ENCODE data around the gene HECA. TPM values are rescaled to one million over a fixed set of nuclear protein-coding genes. Genes with fewer than 3 reads are reported as not detected.

Gene HECA
- total and polyA plus RNA-seq, 2 of the 4 experiments (the other 2 are of a cell fraction): 3.1 to 4.3 TPM

DNA sequence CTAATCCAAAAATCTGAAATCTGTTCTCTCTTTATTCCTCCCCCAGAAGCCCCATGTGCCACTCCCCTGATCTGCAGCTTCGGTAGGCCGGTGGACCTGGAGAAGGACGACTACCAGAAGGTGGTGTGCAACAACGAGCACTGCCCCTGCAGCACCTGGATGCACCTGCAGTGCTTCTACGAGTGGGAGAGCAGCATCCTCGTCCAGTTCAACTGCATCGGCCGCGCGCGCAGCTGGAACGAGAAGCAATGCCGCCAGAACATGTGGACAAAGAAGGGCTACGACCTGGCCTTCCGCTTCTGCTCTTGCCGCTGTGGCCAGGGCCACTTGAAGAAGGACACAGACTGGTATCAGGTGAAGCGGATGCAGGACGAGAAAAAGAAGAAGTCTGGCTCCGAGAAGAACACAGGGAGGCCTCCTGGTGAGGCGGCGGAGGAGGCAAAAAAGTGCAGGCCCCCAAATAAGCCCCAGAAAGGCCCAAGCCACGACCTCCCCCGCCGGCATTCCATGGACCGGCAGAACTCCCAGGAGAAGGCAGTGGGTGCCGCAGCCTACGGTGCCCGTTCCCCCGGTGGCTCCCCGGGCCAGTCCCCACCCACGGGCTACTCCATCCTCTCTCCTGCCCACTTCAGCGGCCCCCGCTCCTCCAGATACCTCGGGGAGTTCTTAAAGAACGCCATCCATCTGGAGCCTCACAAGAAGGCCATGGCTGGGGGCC, 31.5 kb downstream of the HECA start:
- Histone ChIP-seq H4K5ac (ENCODE audit: low read depth, low read length) (no peak overlapping the region), H4K20me1 (ENCODE audit: insufficient read depth, low read length) (peaks cover 11% of the 10 kb centered on the region; the same call in 1 of the 2 replicates), H3K14ac (replicated peaks; ENCODE audit: low read depth, low read length) (no peak overlapping the region), H3K4me2 (ENCODE audit: low read depth, low read length) (no peak overlapping the region), H3K9me3 (ENCODE audit: control insufficient read depth, insufficient read depth, low read length) (no peaks in the 10 kb centered on the region), H3K27ac (ENCODE audit: insufficient read depth, low read length) (no peak overlapping the region), H3K4me3 (ENCODE audit: insufficient read depth, low read depth, low read length) (no peak overlapping the region), H2BK20ac (ENCODE audit: low read depth, low read length) (no peak overlapping the region), H3K27me3 (ENCODE audit: control insufficient read depth, insufficient read depth, low read length) (no peaks in the 10 kb centered on the region; the same call in 1 of the 2 replicates), H2AFZ (replicated peaks; ENCODE audit: low read length, poor library complexity) (no peak overlapping the region), H3K56ac (ENCODE audit: extremely low read depth, insufficient read depth, low read length) (no peak overlapping the region), H3K36me3 (ENCODE audit: control insufficient read depth, insufficient read depth, low read length) (peaks cover 9% of the 10 kb centered on the region), H3K23ac (ENCODE audit: low read depth, low read length) (no peak overlapping the region), H3K9me1 (ENCODE audit: insufficient read depth, low read length) (0 out of 2 replicates have a peak, but pooled peaks cover under 1% of the 10 kb centered on the region), H2AK9ac (replicated peaks; ENCODE audit: low read depth, low read length, poor library complexity) (no peak overlapping the region), H3K79me1 (ENCODE audit: low read depth in 1 of 2, low read length in 2 of 2) (peaks cover 11 to 18% of the 10 kb centered on the region in 2 experiments), H2BK5ac (ENCODE audit: low read depth, low read length, poor library complexity, severe bottlenecking) (no peak overlapping the region), H2AK5ac (ENCODE audit: low read depth, low read length) (no peak overlapping the region), H3K4me1 (ENCODE audit: control insufficient read depth, insufficient read depth, low read length) (no peaks in the 10 kb centered on the region; the same call in 1 of the 2 replicates), H3K9ac (ENCODE audit: low read depth, low read length) (no peak overlapping the region), H3K4ac (ENCODE audit: low read depth, low read length) (no peak overlapping the region), H2BK15ac (ENCODE audit: low read depth, low read length) (no peak overlapping the region), H2BK120ac (ENCODE audit: low read depth, low read length) (no peak overlapping the region), H3K18ac (ENCODE audit: low read depth, low read length) (no peak overlapping the region), H4K91ac (ENCODE audit: insufficient read depth, low read depth, low read length) (no peak overlapping the region), H4K8ac (ENCODE audit: low read depth in 2 of 2, low read length in 2 of 2) (no peak overlapping the region)
- dilution Hi-C loops (cut with HindIII; ENCODE audit: low sequenced_read_pairs, unreplicated experiment) (no loop called here), intact Hi-C loops (cut with micrococcal nuclease) (no loop called here), in situ Hi-C loops (cut with MboI; ENCODE audit: low sequenced_read_pairs) (no loop called here)
- DNase-seq (no peak), ATAC-seq (ENCODE audit: low read depth) (no peak)
- CTCF ChIA-PET: no interaction called here
- POLR2A ChIA-PET (ENCODE audit: unreplicated experiment): no interaction called here
- 95% methylated on average over 28 of the region's 35 CpGs; no CpG with 5 or more reads in 1 of the 2 experiments for WGBS, 2 experiments (ENCODE audit: extremely low coverage in 2 of 2, insufficient read length in 1 of 2)
- TF ChIP-seq NFE2L2 (IDR thresholded peaks at IDR 0.05; ENCODE audit: low read depth, low read length): no peak
- no peak for TF ChIP-seq RAD21 (IDR thresholded peaks at IDR 0.05; ENCODE audit: low read length)
- no peak for TF ChIP-seq POLR2A (IDR thresholded peaks at IDR 0.05; ENCODE audit: low read depth, low read length)
- TF ChIP-seq MXI1 (IDR thresholded peaks at IDR 0.05; ENCODE audit: borderline replicate concordance, low read depth, low read length): no peak
- no peak for TF ChIP-seq CHD1 (IDR thresholded peaks at IDR 0.05; ENCODE audit: low read depth, low read length)
- TF ChIP-seq, protein P1, sequence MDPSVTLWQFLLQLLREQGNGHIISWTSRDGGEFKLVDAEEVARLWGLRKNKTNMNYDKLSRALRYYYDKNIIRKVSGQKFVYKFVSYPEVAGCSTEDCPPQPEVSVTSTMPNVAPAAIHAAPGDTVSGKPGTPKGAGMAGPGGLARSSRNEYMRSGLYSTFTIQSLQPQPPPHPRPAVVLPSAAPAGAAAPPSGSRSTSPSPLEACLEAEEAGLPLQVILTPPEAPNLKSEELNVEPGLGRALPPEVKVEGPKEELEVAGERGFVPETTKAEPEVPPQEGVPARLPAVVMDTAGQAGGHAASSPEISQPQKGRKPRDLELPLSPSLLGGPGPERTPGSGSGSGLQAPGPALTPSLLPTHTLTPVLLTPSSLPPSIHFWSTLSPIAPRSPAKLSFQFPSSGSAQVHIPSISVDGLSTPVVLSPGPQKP (IDR thresholded peaks at IDR 0.05; ENCODE audit: borderline replicate concordance, low read depth, low read length): no peak
- no peak for TF ChIP-seq SMC3 (IDR thresholded peaks at IDR 0.05; ENCODE audit: low read depth, low read length)
- no TSS peak for BruUV-seq (replicated peaks)
